ENCODE measurements around the gene MEAK7.

MEAK7 gene

DNA sequence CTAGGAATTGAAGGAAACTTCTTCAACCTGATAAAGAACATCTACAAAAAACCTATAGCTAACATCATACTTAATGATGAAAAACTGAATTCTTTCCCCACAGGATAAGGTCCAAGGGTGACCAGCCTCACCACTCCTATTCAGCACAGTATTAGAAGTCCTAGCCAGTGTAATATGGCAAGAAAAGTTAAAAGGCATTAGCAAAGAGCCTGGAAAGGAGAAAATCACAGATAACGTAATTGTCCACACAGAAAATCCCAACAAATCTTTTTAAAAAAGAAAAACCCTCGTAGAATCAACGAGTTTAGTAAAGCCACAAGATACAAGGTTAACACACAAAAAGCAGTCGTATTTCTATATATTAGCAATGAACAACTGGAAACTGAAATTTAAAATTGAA, 37.8 kb downstream of the MEAK7 start (continued):
- TF ChIP-seq, protein P1, sequence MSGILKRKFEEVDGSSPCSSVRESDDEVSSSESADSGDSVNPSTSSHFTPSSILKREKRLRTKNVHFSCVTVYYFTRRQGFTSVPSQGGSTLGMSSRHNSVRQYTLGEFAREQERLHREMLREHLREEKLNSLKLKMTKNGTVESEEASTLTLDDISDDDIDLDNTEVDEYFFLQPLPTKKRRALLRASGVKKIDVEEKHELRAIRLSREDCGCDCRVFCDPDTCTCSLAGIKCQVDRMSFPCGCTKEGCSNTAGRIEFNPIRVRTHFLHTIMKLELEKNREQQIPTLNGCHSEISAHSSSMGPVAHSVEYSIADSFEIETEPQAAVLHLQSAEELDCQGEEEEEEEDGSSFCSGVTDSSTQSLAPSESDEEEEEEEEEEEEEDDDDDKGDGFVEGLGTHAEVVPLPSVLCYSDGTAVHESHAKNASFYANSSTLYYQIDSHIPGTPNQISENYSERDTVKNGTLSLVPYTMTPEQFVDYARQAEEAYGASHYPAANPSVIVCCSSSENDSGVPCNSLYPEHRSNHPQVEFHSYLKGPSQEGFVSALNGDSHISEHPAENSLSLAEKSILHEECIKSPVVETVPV (CRISPR knock-in tag; IDR thresholded peaks at IDR 0.05): no peak
- TF ChIP-seq ZNF8 (CRISPR knock-in tag; IDR thresholded peaks at IDR 0.05) (no peak), OSR1 (CRISPR knock-in tag; IDR thresholded peaks at IDR 0.05) (no peak), BACH2 (CRISPR knock-in tag; IDR thresholded peaks at IDR 0.05; ENCODE audit: borderline replicate concordance) (no peak), ZNF70 (CRISPR knock-in tag; IDR thresholded peaks at IDR 0.05) (no peak)

DNA sequence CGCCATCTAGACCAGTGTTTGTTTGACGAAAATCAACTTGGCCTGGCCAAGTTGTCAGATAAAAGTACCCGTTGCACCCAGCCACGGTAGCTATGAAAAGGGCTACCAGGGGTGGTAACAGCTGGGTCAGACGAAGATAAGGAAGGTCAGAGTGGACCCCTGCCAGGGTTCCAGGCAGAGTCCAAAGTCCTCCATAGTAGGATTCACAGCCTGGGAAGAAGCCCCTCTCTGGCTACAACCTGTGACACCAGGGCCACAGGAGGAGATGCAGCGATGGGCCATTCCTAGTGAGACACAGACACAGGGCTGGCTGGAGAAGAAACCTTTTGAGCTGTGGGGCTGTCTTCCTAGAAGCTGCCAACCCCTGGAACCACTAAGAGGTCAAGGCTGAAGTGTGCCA, 39.3 kb downstream of the MEAK7 start:
- TF ChIP-seq ZNF565 (CRISPR knock-in tag; conservative IDR thresholded peaks at IDR 0.05; ENCODE audit: low read depth) (no peak), ISL1 (CRISPR knock-in tag; IDR thresholded peaks at IDR 0.05) (no peak), ESRRG (CRISPR knock-in tag; IDR thresholded peaks at IDR 0.05) (no peak), CSDC2 (CRISPR knock-in tag; IDR thresholded peaks at IDR 0.05) (no peak), TCF4 (CRISPR knock-in tag; IDR thresholded peaks at IDR 0.05; ENCODE audit: borderline replicate concordance) (no peak), POU6F1 (CRISPR knock-in tag; IDR thresholded peaks at IDR 0.05; ENCODE audit: borderline replicate concordance, low read depth) (no peak), GLIS3 (CRISPR knock-in tag; IDR thresholded peaks at IDR 0.05) (no peak), ZFP3 (CRISPR knock-in tag; IDR thresholded peaks at IDR 0.05) (no peak), ZNF8 (CRISPR knock-in tag; IDR thresholded peaks at IDR 0.05) (no peak), CREB5 (CRISPR knock-in tag; IDR thresholded peaks at IDR 0.05; ENCODE audit: low read depth) (no peak), SNAI2 (CRISPR knock-in tag; IDR thresholded peaks at IDR 0.05) (no peak)
- TF ChIP-seq, protein P2, sequence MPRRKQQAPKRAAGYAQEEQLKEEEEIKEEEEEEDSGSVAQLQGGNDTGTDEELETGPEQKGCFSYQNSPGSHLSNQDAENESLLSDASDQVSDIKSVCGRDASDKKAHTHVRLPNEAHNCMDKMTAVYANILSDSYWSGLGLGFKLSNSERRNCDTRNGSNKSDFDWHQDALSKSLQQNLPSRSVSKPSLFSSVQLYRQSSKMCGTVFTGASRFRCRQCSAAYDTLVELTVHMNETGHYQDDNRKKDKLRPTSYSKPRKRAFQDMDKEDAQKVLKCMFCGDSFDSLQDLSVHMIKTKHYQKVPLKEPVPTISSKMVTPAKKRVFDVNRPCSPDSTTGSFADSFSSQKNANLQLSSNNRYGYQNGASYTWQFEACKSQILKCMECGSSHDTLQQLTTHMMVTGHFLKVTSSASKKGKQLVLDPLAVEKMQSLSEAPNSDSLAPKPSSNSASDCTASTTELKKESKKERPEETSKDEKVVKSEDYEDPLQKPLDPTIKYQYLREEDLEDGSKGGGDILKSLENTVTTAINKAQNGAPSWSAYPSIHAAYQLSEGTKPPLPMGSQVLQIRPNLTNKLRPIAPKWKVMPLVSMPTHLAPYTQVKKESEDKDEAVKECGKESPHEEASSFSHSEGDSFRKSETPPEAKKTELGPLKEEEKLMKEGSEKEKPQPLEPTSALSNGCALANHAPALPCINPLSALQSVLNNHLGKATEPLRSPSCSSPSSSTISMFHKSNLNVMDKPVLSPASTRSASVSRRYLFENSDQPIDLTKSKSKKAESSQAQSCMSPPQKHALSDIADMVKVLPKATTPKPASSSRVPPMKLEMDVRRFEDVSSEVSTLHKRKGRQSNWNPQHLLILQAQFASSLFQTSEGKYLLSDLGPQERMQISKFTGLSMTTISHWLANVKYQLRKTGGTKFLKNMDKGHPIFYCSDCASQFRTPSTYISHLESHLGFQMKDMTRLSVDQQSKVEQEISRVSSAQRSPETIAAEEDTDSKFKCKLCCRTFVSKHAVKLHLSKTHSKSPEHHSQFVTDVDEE (CRISPR knock-in tag; IDR thresholded peaks at IDR 0.05): no peak
- no peak for ATAC-seq

DNA sequence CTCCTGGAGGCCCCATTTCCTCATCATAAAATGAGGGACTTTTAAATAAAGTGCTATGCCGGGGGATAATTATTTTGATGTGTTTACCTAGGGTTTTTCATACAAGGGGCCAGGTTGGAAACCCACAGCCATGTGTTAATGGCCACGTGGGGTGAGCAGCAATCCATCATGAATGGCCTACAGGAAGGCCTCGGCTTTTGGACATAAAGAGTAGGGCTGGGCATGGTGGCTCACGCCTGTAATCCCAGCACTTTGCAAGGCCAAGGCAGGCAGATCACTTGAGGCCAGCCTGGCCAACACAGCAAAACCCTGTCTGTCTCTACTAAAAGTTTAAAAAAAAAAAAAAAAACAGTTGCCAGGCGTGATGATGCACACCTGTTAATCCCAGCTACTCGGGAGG, 40.3 kb downstream of the MEAK7 start:
- TF ChIP-seq, protein P2 (CRISPR knock-in tag; IDR thresholded peaks at IDR 0.05): no peak
- TF ChIP-seq CREB5 (CRISPR knock-in tag; IDR thresholded peaks at IDR 0.05; ENCODE audit: low read depth) (no peak), PPARA (CRISPR knock-in tag; IDR thresholded peaks at IDR 0.05; ENCODE audit: borderline replicate concordance) (no peak), POU6F1 (CRISPR knock-in tag; IDR thresholded peaks at IDR 0.05; ENCODE audit: borderline replicate concordance, low read depth) (no peak)
- no peak for ATAC-seq

Measured in SK-N-SH treated with all-trans-retinoic acid at 6 μM for 48 hours (cell line).